Loucy (cell line): Measurements from ENCODE around the gene ADGRL4.

Experiments
- H2AFZ ChIP-seq: fragments of 200-600 bp; sonication (generic); 2 replicates; pipeline ENCODE4 v1.6.0; 2016; ENCODE audit warnings: antibody characterized with exemption, mild to moderate bottlenecking, low read length, moderate library complexity
- H3F3A ChIP-seq: fragments of 200-600 bp; 2 replicates; pipeline ENCODE4 v1.6.0; 2016; ENCODE audit warnings: antibody characterized with exemption, low read depth, mild to moderate bottlenecking
- H3K27me3 ChIP-seq: fragments of 200-600 bp; sonication (generic); 2 replicates; pipeline ENCODE4 v1.6.1; 2014; ENCODE audit warnings: low read length, mild to moderate bottlenecking; ENCODE audit not compliant: insufficient read depth, poor library complexity, severe bottlenecking
- H3K36me3 ChIP-seq: fragments of 200-600 bp; sonication (generic); 2 replicates; pipeline ENCODE4 v1.6.1; 2016; ENCODE audit warnings: low read length; ENCODE audit not compliant: insufficient read depth
- H3K4me1 ChIP-seq: fragments of 200-600 bp; sonication (generic); 2 replicates; pipeline ENCODE4 v1.5.1; 2014; ENCODE audit warnings: low read length, mild to moderate bottlenecking; ENCODE audit not compliant: insufficient read depth, poor library complexity, severe bottlenecking
- H3K4me2 ChIP-seq: fragments of 200-600 bp; sonication (generic); 2 replicates; pipeline ENCODE4 v1.6.0; 2014; ENCODE audit warnings: antibody characterized with exemption, low read length, low read depth, mild to moderate bottlenecking; ENCODE audit not compliant: poor library complexity, severe bottlenecking
- H3K4me3 ChIP-seq: fragments of 200-600 bp; sonication (generic); 2 replicates; pipeline ENCODE4 v1.5.1; 2014; ENCODE audit warnings: low read length, mild to moderate bottlenecking, mixed read lengths; ENCODE audit not compliant: poor library complexity, severe bottlenecking
- H3K79me2 ChIP-seq: fragments of 200-600 bp; sonication (generic); 2 replicates; pipeline ENCODE4 v1.6.1; 2014; ENCODE audit warnings: low read length; ENCODE audit not compliant: insufficient read depth
- H3K9ac ChIP-seq: fragments of 200-600 bp; sonication (generic); 2 replicates; pipeline ENCODE4 v1.6.0; 2014; ENCODE audit warnings: mild to moderate bottlenecking, low read depth, low read length, moderate library complexity; ENCODE audit not compliant: poor library complexity, severe bottlenecking
- H3K9me2 ChIP-seq: fragments of 200-600 bp; sonication (generic); replicated peaks from 2 replicates; pipeline ENCODE4 v1.6.1; 2016; ENCODE audit warnings: low read depth, low read length, mixed read lengths
- H3K9me3 ChIP-seq: fragments of 200-600 bp; sonication (generic); 2 replicates; pipeline ENCODE4 v1.6.1; 2014; ENCODE audit warnings: mild to moderate bottlenecking, antibody characterized with exemption, low read length, low read depth; ENCODE audit not compliant: insufficient read depth
- H4K20me1 ChIP-seq: fragments of 200-600 bp; sonication (generic); 2 replicates; pipeline ENCODE4 v1.6.0; 2014; ENCODE audit warnings: antibody characterized with exemption, low read length, mild to moderate bottlenecking; ENCODE audit not compliant: insufficient read depth, poor library complexity, severe bottlenecking
- EZH2phosphoT487 ChIP-seq: fragments of 200-600 bp; IDR thresholded peaks from 2 replicates; pipeline ENCODE4 v1.6.1; 2018; ENCODE audit warnings: antibody characterized with exemption, mild to moderate bottlenecking, moderate library complexity, borderline replicate concordance
- TF ChIP-seq, protein P1 (sequence below): fragments of 200-600 bp; sonication (generic); conservative IDR thresholded peaks from 2 replicates; pipeline ENCODE4 v1.5.1; 2014; ENCODE audit warnings: mild to moderate bottlenecking, antibody characterized with exemption, low read length

ADGRL4 gene

DNA sequence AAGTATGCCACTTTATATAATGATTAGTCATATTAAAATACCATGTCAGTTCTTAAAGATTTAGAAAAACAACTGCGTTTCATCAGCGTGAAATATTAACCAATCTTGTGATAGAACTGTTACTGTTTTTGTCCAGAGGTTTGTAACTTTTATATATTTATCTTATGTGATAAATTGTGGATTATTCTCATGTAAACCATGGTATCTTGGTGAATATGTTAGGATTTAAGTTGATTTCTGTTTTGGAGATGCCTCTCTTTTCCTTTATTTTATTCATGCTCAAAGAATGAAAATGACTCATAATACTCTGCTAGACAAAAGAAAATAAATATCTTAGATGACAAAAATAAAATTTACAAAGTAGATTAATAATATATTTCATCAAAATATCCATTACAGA is 88.4 kb downstream of the ADGRL4 start:
- Histone ChIP-seq H4K20me1 (no peaks in the 10 kb centered on the region), H3K36me3 (no peaks in the 10 kb centered on the region), H3K27me3 (no peaks in the 10 kb centered on the region), H3K4me3 (no peak overlapping the region), H3K4me2 (no peak overlapping the region), H3K9me3 (no peaks in the 10 kb centered on the region), H3K9me2 (no peaks in the 10 kb centered on the region), H2AFZ (no peak overlapping the region), H3F3A (no peaks in the 10 kb centered on the region), H3K4me1 (no peaks in the 10 kb centered on the region), H3K79me2 (no peaks in the 10 kb centered on the region), H3K9ac (no peak overlapping the region)
- no peak for TF ChIP-seq EZH2phosphoT487
- TF ChIP-seq, protein P1, sequence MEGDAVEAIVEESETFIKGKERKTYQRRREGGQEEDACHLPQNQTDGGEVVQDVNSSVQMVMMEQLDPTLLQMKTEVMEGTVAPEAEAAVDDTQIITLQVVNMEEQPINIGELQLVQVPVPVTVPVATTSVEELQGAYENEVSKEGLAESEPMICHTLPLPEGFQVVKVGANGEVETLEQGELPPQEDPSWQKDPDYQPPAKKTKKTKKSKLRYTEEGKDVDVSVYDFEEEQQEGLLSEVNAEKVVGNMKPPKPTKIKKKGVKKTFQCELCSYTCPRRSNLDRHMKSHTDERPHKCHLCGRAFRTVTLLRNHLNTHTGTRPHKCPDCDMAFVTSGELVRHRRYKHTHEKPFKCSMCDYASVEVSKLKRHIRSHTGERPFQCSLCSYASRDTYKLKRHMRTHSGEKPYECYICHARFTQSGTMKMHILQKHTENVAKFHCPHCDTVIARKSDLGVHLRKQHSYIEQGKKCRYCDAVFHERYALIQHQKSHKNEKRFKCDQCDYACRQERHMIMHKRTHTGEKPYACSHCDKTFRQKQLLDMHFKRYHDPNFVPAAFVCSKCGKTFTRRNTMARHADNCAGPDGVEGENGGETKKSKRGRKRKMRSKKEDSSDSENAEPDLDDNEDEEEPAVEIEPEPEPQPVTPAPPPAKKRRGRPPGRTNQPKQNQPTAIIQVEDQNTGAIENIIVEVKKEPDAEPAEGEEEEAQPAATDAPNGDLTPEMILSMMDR: no peak

DNA sequence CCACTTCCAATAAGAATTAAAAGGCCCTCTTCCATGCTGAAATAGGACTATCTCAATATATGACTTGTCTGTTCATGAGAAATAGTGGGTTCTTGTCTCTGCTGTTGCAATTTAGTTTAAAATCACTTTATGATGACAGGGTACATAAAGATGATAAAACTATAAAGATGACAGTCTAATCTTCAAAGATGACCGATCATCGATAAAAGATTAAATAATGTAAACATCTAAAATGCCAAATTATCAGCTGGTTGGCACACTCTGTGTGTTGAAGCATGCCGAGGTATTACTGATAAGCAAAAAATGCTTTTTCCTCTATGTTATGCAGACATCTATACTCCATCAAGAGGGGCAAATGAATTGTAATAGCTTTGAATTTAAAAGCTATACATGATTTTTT is 89.5 kb downstream of the ADGRL4 start:
- no peak for TF ChIP-seq EZH2phosphoT487
- TF ChIP-seq, protein P1: no peak
- H4K20me1 ChIP-seq: no peaks in the 10 kb centered on the region
- H3K79me2 ChIP-seq: no peaks in the 10 kb centered on the region
- no peaks in the 10 kb centered on the region for H3K9me3 ChIP-seq
- H3K9me2 ChIP-seq: no peaks in the 10 kb centered on the region
- H3K4me1 ChIP-seq: no peaks in the 10 kb centered on the region
- H3K4me2 ChIP-seq: no peak overlapping the region
- no peaks in the 10 kb centered on the region for H3K27me3 ChIP-seq
- no peak overlapping the region for H3K9ac ChIP-seq
- H2AFZ ChIP-seq: no peak overlapping the region
- H3F3A ChIP-seq: no peaks in the 10 kb centered on the region
- no peak overlapping the region for H3K4me3 ChIP-seq
- no peaks in the 10 kb centered on the region for H3K36me3 ChIP-seq

DNA sequence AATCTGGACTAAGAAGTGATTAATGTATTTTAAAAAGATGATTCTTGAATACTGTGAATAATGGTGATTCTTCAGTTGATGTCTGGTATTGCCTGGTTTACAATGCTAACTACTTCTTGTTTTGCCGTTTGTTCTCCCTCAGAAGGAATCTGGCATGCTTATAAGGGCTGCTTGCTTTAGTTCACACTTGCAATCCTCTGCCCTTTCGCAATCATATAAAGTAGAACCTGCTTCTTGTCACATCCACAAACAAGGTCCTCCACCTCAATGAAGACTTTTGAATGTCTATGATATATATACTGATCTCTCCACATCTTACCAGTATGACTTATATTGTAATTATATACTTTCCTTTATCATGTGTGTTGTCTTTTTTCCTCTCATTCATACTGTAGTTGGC is 92.6 kb downstream of the ADGRL4 start:
- no peaks in the 10 kb centered on the region for H3K9me2 ChIP-seq
- H2AFZ ChIP-seq: no peak overlapping the region
- no peaks in the 10 kb centered on the region for H3F3A ChIP-seq
- no peaks in the 10 kb centered on the region for H3K79me2 ChIP-seq
- no peak overlapping the region for H3K9ac ChIP-seq
- no peak overlapping the region for H3K4me2 ChIP-seq
- H3K9me3 ChIP-seq: no peaks in the 10 kb centered on the region
- H3K36me3 ChIP-seq: no peaks in the 10 kb centered on the region
- no peaks in the 10 kb centered on the region for H3K4me1 ChIP-seq
- TF ChIP-seq EZH2phosphoT487: no peak
- TF ChIP-seq, protein P1: no peak
- H4K20me1 ChIP-seq: no peaks in the 10 kb centered on the region
- no peak overlapping the region for H3K4me3 ChIP-seq
- no peaks in the 10 kb centered on the region for H3K27me3 ChIP-seq
